Neuronal stem cell (in vitro differentiated cells): ENCODE results near the gene TTLL4. TPM values are rescaled to one million over a fixed set of nuclear protein-coding genes. Genes with fewer than 3 reads are reported as not detected.

Experiments
- DNase-seq: peaks from one replicate; pipeline ENCODE4 v3.0.0-alpha.2; 2013; ENCODE audit warnings: low spot score
- H2AFZ ChIP-seq: one replicate; pipeline ENCODE4 v1.6.1; 2013; ENCODE audit warnings: mild to moderate bottlenecking, low read length, inconsistent platforms
- H2AK5ac ChIP-seq: 2 replicates; pipeline ENCODE4 v1.6.1; 2013; ENCODE audit warnings: low read depth, mild to moderate bottlenecking, inconsistent platforms, low read length, moderate library complexity, mixed read lengths
- H2BK120ac ChIP-seq: 2 replicates; pipeline ENCODE4 v1.6.1; 2013; ENCODE audit warnings: low read depth, mild to moderate bottlenecking, inconsistent platforms, low read length, moderate library complexity, mixed read lengths
- H2BK12ac ChIP-seq: one replicate; pipeline ENCODE4 v1.6.1; 2013; ENCODE audit warnings: low read length, inconsistent platforms
- H2BK15ac ChIP-seq: 2 replicates; pipeline ENCODE4 v1.6.1; 2013; ENCODE audit warnings: mild to moderate bottlenecking, low read length, inconsistent platforms, mixed read lengths
- H2BK5ac ChIP-seq: one replicate; pipeline ENCODE4 v1.6.1; 2013; ENCODE audit warnings: inconsistent platforms, mild to moderate bottlenecking, low read length, moderate library complexity
- H3K14ac ChIP-seq: one replicate; pipeline ENCODE4 v1.6.1; 2013; ENCODE audit warnings: low read length, inconsistent platforms
- H3K18ac ChIP-seq: 2 replicates; pipeline ENCODE4 v1.6.1; 2013; ENCODE audit warnings: low read length, inconsistent platforms
- H3K23ac ChIP-seq: 2 replicates; pipeline ENCODE4 v1.6.1; 2013; ENCODE audit warnings: low read depth, mild to moderate bottlenecking, mixed read lengths, low read length, inconsistent platforms; ENCODE audit not compliant: poor library complexity
- H3K27ac ChIP-seq: replicated peaks from 3 replicates; pipeline ENCODE4 v1.5.1; 2013; ENCODE audit warnings: low read length, inconsistent platforms
- H3K27me3 ChIP-seq, 3 experiments: 2 replicates each; pipeline ENCODE4 v1.6.1; 2013; ENCODE audit warnings: low read length in 3 of 3, mild to moderate bottlenecking in 2 of 3, inconsistent platforms in 1 of 3, low read depth in 1 of 3, mixed read lengths in 1 of 3, moderate library complexity in 1 of 3; ENCODE audit not compliant: control insufficient read depth in 3 of 3, insufficient read depth in 3 of 3
- H3K36me3 ChIP-seq, 2 donors: replicated peaks in 1 of 2; 2 replicates each; pipeline ENCODE4 v1.6.1; 2013; ENCODE audit warnings: low read length in 2 of 2; ENCODE audit not compliant: control insufficient read depth in 2 of 2, insufficient read depth in 2 of 2
- H3K4ac ChIP-seq: 2 replicates; pipeline ENCODE4 v1.6.1; 2013; ENCODE audit warnings: inconsistent platforms, mild to moderate bottlenecking, low read length, moderate library complexity
- H3K4me1 ChIP-seq, 2 donors: 1 replicate in 1 of 2; 2 replicates in 1 of 2; pipeline ENCODE4 v1.6.1; 2013; ENCODE audit warnings: low read length in 2 of 2, low read depth in 1 of 2; ENCODE audit not compliant: control insufficient read depth in 2 of 2, insufficient read depth in 1 of 2
- H3K4me2 ChIP-seq: one replicate; pipeline ENCODE4 v1.6.1; 2013; ENCODE audit warnings: mild to moderate bottlenecking, low read length, inconsistent platforms; ENCODE audit not compliant: insufficient read depth, poor library complexity, severe bottlenecking
- H3K4me3 ChIP-seq, 2 donors: 2 replicates each; pipeline ENCODE4 v1.5.1; 2013; ENCODE audit warnings: low read length in 2 of 2, mild to moderate bottlenecking in 2 of 2, inconsistent platforms in 1 of 2, moderate library complexity in 1 of 2
- H3K79me1 ChIP-seq: one replicate; pipeline ENCODE4 v1.6.1; 2013; ENCODE audit warnings: low read depth, mild to moderate bottlenecking, inconsistent platforms, low read length, moderate library complexity
- H3K9ac ChIP-seq: one replicate; pipeline ENCODE4 v1.6.1; 2013; ENCODE audit warnings: mild to moderate bottlenecking, low read depth, low read length, inconsistent platforms; ENCODE audit not compliant: poor library complexity
- H3K9me3 ChIP-seq, 2 donors: replicated peaks in 1 of 2; 2 replicates each; pipeline versions ENCODE3 to v1.6.1; 2013; ENCODE audit warnings: low read length in 2 of 2, mild to moderate bottlenecking in 2 of 2, inconsistent platforms in 1 of 2, low read depth in 1 of 2, mixed read lengths in 1 of 2, moderate library complexity in 1 of 2; ENCODE audit not compliant: control insufficient read depth in 2 of 2, insufficient read depth in 1 of 2
- H4K8ac ChIP-seq: one replicate; pipeline ENCODE4 v1.6.1; 2013; ENCODE audit warnings: low read depth, mild to moderate bottlenecking, inconsistent platforms, low read length, moderate library complexity
- H4K91ac ChIP-seq: one replicate; pipeline ENCODE4 v1.6.1; 2013; ENCODE audit warnings: low read length, low read depth, mild to moderate bottlenecking, inconsistent platforms; ENCODE audit not compliant: poor library complexity
- WGBS, 2 donors: extraction: QIAGEN DNeasy Blood & Tissue Kit; methylation state at CpG; one replicate each; pipeline ENCODE4 v1.1.7; 2013; ENCODE audit warnings: missing lambda C conversion rate in 2 of 2, mixed read lengths in 1 of 2; ENCODE audit not compliant: insufficient read length in 2 of 2, insufficient replicate concordance in 1 of 2; ENCODE audit errors: extremely low coverage in 2 of 2; 5-methylcytosine and 5-hydroxymethylcytosine counted together
- polyA plus RNA-seq, 2 experiments: library from polyadenylated mRNA; stranded (reverse); fragments of 200-250 nt; gene quantifications; one replicate each; pipeline ENCODE4 v1.2.3, GENCODE V29; 2013

The TTLL4 gene
- polyA plus RNA-seq (2013, experiment 1 of 2): 51.6 TPM
- 49.0 TPM for polyA plus RNA-seq (2013, experiment 2 of 2)

- H2AFZ ChIP-seq: peak within 1 kb of the TSS; percentile 92
- H2BK15ac ChIP-seq: peak within 1 kb of the TSS; percentile 42
- H2BK120ac ChIP-seq: peak within 1 kb of the TSS; percentile 32
- no peaks in the 10 kb centered on the region for H3K9me3 ChIP-seq
- H2BK5ac ChIP-seq: peak within 1 kb of the TSS; percentile 98
- H3K9ac ChIP-seq: peak within 1 kb of the TSS; percentile 95
- peak within 1 kb of the TSS; percentile 78 to 98 for H3K4me3 ChIP-seq
- H3K4me1 ChIP-seq: peaks cover 2 to 5% of the 10 kb centered on the region in 2 donors
- peak within 1 kb of the TSS; percentile 54 for H4K8ac ChIP-seq
- peak within 1 kb of the TSS; percentile 65 for H3K4me2 ChIP-seq
- WGBS, 2 donors: no CpG with 5 or more reads among the region's 74 CpGs
- H3K79me1 ChIP-seq: peaks cover 7% of the 10 kb centered on the region
- no peaks in the 10 kb centered on the region for H3K27me3 ChIP-seq
- H2AK5ac ChIP-seq: peak within 1 kb of the TSS; percentile 56
- peak within 1 kb of the TSS; percentile 98 for H3K23ac ChIP-seq
- H3K14ac ChIP-seq: peak within 1 kb of the TSS; percentile 99
- H3K4ac ChIP-seq: no peak within 1 kb of the TSS
- H2BK12ac ChIP-seq: no peak within 1 kb of the TSS
- peak within 1 kb of the TSS; percentile 98 for H3K18ac ChIP-seq
- H4K91ac ChIP-seq: no peak within 1 kb of the TSS
- H3K27ac ChIP-seq: peak within 1 kb of the TSS; percentile 49
- peak; percentile 97 for DNase-seq
- peaks cover 0 to 26% of the 10 kb centered on the region in 2 donors for H3K36me3 ChIP-seq
Measured at GRCh38 chr2:218710687-218711549, at the start of gene TTLL4. Gene TTLL4, plus strand, starts transcription at chr2:218710835. Its CDS starts 26,842 bp downstream, at chr2:218737677.

DNA sequence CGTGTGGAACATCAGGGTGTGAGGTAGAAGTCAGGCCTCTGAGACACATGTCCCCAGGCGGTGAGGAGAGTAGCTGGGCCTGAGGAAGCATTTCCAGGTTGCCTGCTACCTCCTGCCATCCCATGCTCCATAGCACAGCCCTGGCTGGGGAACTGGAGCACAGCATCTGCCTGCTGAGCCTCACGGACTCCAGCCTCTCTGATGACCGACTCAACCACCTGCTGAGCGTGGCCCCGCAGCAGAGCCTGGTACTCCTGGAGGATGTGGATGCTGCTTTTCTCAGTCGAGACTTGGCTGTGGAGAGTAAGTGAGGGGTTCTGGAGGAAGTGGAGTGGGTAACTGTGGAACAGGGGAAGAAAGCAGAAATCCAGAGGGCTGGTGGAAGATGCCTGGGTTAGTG is 48.3 kb upstream of the TTLL4 start:
- no peak overlapping the region for H4K8ac ChIP-seq
- peaks cover 4% of the 10 kb centered on the region for H3K79me1 ChIP-seq
- H2AK5ac ChIP-seq: no peak overlapping the region
- H2BK15ac ChIP-seq: no peak overlapping the region
- H3K4ac ChIP-seq: no peak overlapping the region
- no peaks in the 10 kb centered on the region for H3K27me3 ChIP-seq
- H3K36me3 ChIP-seq: peaks cover 47 to 73% of the 10 kb centered on the region in 2 donors
- H2BK5ac ChIP-seq: no peak overlapping the region
- no peak overlapping the region for H3K4me2 ChIP-seq
- H3K4me3 ChIP-seq: no peak overlapping the region
- H3K18ac ChIP-seq: no peak overlapping the region
- no peak for DNase-seq
- H3K9ac ChIP-seq: no peak overlapping the region
- no peaks in the 10 kb centered on the region for H3K9me3 ChIP-seq
- H4K91ac ChIP-seq: no peak overlapping the region
- no peak overlapping the region for H2BK120ac ChIP-seq
- H2AFZ ChIP-seq: no peak overlapping the region
- H3K23ac ChIP-seq: no peak overlapping the region
- H3K4me1 ChIP-seq: peaks cover 3 to 4% of the 10 kb centered on the region in 2 donors
- no peak overlapping the region for H2BK12ac ChIP-seq
- H3K14ac ChIP-seq: no peak overlapping the region
- H3K27ac ChIP-seq: no peak overlapping the region
- WGBS, 2 donors: no CpG with 5 or more reads among the region's 7 CpGs

DNA sequence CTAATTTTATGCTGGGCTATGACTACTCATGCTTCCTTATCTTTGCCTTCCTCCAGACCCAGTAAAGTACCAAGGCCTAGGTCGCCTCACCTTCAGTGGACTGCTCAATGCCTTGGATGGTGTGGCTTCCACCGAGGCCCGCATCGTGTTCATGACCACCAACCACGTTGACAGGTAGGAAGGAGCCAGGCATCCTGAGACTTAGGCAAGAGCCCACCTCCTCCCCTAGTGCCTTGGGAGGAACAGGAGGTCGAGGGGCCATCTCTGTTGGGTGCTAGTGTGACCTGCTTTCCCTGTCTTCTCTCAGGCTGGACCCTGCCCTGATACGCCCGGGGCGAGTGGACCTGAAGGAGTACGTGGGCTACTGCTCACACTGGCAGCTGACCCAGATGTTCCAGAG is 47.8 kb upstream of the TTLL4 start:
- Histone ChIP-seq H2BK120ac (no peak overlapping the region), H4K91ac (no peak overlapping the region), H3K9ac (no peak overlapping the region), H3K9me3 (no peaks in the 10 kb centered on the region), H2AK5ac (no peak overlapping the region), H3K18ac (no peak overlapping the region), H2BK5ac (no peak overlapping the region), H3K4ac (no peak overlapping the region), H3K79me1 (peaks cover 4% of the 10 kb centered on the region), H3K27me3 (no peaks in the 10 kb centered on the region), H4K8ac (no peak overlapping the region), H3K14ac (no peak overlapping the region), H3K27ac (no peak overlapping the region), H2AFZ (no peak overlapping the region), H2BK15ac (no peak overlapping the region), H3K23ac (no peak overlapping the region), H2BK12ac (no peak overlapping the region), H3K36me3 (peaks cover 47 to 73% of the 10 kb centered on the region in 2 donors), H3K4me3 (no peak overlapping the region), H3K4me2 (no peak overlapping the region), H3K4me1 (peaks cover 3 to 4% of the 10 kb centered on the region in 2 donors)
- DNase-seq: no peak
- WGBS, 2 donors: no CpG with 5 or more reads among the region's 10 CpGs

GRCh38 chr2:218663901-218664300 is 46.7 kb upstream of the TTLL4 start:
- Histone ChIP-seq H2BK5ac (no peak overlapping the region), H2BK120ac (no peak overlapping the region), H4K8ac (no peak overlapping the region), H3K79me1 (peaks cover 1% of the 10 kb centered on the region), H3K27ac (no peak overlapping the region), H2BK12ac (no peak overlapping the region), H3K36me3 (peaks cover 49 to 78% of the 10 kb centered on the region in 2 donors), H3K27me3 (no peaks in the 10 kb centered on the region), H2BK15ac (no peak overlapping the region), H4K91ac (no peak overlapping the region), H3K9me3 (no peaks in the 10 kb centered on the region), H3K23ac (no peak overlapping the region), H3K4me2 (no peak overlapping the region), H3K14ac (no peak overlapping the region), H3K9ac (no peak overlapping the region), H3K4me3 (no peak overlapping the region), H2AK5ac (no peak overlapping the region), H3K4ac (no peak overlapping the region), H3K18ac (no peak overlapping the region), H3K4me1 (peaks cover 3 to 4% of the 10 kb centered on the region in 2 donors), H2AFZ (no peak overlapping the region)
- DNase-seq: no peak
- no CpG with 5 or more reads among the region's 15 CpGs for WGBS, 2 donors
